ENCODE data around the gene UBAC2.

The UBAC2 gene

DNA sequence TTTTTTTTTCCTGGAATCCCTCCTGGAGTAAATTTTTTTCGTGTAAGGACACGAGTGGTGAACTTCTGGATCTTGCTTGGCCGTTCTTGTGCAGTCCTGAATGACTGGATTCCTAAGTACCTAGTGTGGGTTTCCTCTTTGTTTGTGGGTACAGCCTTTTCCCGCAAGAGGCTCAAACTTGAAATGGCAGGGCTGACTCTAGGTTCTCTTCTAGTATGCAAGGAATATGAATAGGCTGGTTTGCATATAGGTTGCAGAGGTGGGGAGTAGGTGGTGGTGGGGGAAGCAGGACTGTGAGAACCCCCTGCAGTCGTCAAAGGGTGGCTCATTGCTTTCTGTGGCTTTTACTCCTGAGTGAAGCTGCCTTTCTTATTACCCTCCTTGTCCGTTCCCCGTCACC is 13.6 kb downstream of the UBAC2 start:
- Mint-ChIP-seq H3K27ac (peak overlapping the region; percentile 96), H3K4me1 (peaks cover 44 to 71% of the 10 kb centered on the region in 2 donors), H3K36me3 (peaks cover 23 to 51% of the 10 kb centered on the region in 2 donors), H3K27me3 (no peaks in the 10 kb centered on the region), H3K9me3 (no peaks in the 10 kb centered on the region), H3K4me3 (peak overlapping the region; percentile 76 to 79)
- peak; percentile 67 for DNase-seq
- ATAC-seq (replicated peaks), result peak; percentile 96

DNA sequence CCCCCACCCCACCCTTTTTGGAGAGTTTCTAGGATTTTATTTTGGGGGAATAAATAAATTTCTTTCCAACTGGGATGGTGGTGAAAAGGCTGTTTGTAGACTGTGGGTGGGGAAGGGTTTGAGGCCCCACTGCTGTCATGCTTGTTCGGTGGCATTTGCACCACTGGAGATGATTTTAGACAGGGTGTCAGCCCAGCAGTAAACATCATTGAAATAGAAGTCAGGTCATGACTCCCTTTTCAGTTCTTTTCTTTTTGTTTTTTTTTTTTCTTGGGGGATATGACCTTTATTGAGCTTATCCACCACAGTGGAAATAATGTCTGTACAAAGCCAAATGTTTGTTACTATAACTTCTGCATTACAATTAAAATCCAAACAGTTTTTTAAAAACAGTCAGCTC is 14.1 kb downstream of the UBAC2 start:
- Mint-ChIP-seq H3K27ac (peak overlapping the region; percentile 96), H3K9me3 (no peaks in the 10 kb centered on the region), H3K27me3 (no peaks in the 10 kb centered on the region), H3K4me1 (peaks cover 44 to 71% of the 10 kb centered on the region in 2 donors), H3K4me3 (peak overlapping the region; percentile 76 to 79), H3K36me3 (peaks cover 20 to 47% of the 10 kb centered on the region in 2 donors)
- ATAC-seq (replicated peaks) (peak; percentile 72 to 74), DNase-seq (no peak)

DNA sequence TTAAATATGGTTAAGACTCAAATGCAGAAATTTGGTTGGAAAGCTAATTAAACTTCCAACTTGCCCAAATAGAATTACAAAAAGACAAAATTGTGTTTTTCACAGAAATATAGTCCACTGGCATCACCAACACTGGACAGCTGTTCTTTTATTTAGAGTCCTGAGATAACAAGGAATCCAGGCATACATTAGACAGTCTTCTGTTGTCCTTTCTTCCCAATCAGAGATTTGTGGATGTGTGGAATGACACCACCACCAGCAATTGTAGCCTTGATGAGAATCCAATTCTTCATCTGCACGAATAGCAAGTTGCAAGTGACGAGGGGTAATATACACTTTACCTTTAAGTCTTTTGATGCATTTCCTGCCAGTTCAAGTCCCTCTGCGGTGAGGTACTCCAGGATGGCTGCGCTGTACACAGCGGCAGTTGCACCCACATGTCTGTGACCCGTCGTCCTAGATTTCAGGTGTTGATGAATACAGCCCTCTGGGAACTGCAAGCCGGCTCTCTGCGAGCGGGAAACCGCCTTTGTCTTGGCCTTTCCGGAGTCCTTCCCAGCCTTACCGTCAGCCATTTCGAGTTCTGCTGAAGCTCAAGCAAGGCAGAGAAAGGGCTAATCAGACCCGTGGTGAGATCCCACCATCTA is 14.7 kb downstream of the UBAC2 start:
- no peak for DNase-seq
- Mint-ChIP-seq H3K9me3 (no peaks in the 10 kb centered on the region), H3K36me3 (peaks cover 20 to 45% of the 10 kb centered on the region in 2 donors), H3K4me3 (peak overlapping the region; percentile 76 to 79), H3K27me3 (no peaks in the 10 kb centered on the region), H3K27ac (peak overlapping the region; percentile 96), H3K4me1 (peaks cover 43 to 70% of the 10 kb centered on the region in 2 donors)
- ATAC-seq (replicated peaks), result no peak

DNA sequence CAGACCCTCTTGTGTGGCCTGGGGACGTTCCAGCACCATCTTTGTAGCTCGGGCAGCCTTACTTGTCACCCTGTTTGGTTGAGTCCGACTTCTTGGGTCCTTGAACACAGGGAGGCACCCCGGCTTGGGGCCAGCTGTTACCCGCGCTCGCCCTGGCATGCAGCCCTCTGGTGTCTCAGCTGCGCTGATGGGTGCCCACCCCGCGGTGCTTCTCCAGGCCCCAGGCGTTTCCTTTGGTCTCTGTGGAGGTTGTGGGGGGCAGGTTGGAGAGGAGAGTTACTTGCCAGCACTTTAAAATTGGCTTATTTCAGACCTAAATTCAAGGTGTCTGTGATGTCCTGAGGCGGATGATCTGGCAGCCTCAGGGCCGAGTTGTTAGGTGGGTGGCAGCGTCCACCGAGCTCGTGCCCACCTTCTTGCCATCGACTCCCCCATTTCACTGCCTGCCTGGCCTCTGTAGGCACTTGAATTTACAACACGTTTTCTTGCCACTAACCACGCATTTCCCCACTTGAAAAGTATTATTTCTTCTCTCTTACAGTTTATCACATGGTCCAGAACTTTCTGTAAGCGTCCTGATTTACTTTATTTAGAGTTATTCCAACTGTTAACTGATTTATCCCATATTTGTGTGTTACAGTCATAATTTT is 16.9 kb downstream of the UBAC2 start:
- ATAC-seq (replicated peaks), result no peak
- peaks cover 49 to 67% of the 10 kb centered on the region in 2 donors for H3K4me1 Mint-ChIP-seq
- DNase-seq, result no peak
- peak overlapping the region; percentile 76 for H3K27ac Mint-ChIP-seq
- peaks cover 25 to 33% of the 10 kb centered on the region in 2 donors for H3K36me3 Mint-ChIP-seq
- H3K9me3 Mint-ChIP-seq, result no peaks in the 10 kb centered on the region
- H3K4me3 Mint-ChIP-seq, result peak overlapping the region in 1 of 2 donors; percentile 17
- no peaks in the 10 kb centered on the region for H3K27me3 Mint-ChIP-seq

DNA sequence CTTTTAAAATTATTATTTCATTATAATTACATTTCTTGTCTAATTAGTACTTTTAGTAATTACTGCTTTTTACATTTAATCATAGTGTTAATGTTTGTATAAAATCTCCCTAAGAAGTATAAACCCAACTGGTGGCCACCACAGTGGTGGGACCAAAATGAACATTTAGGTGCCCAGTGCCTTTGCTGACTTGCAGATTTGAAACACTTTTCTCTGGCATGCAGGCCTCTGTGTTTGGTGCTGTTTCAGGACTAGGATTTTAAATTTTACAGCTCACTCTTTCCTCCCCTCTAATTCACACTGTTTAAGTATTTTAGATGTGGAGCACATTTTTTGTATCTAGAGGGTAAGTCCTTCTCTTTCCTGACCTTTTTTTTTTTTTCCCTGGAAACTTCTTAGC is 17.5 kb downstream of the UBAC2 start:
- Mint-ChIP-seq H3K36me3 (peaks cover 25 to 35% of the 10 kb centered on the region in 2 donors), H3K4me1 (peaks cover 50 to 69% of the 10 kb centered on the region in 2 donors), H3K9me3 (peaks cover 0 to 1% of the 10 kb centered on the region in 2 donors), H3K27ac (peak overlapping the region; percentile 59), H3K27me3 (no peaks in the 10 kb centered on the region), H3K4me3 (peak overlapping the region; percentile 45 to 61)
- DNase-seq (no peak), ATAC-seq (replicated peaks) (no peak)

DNA sequence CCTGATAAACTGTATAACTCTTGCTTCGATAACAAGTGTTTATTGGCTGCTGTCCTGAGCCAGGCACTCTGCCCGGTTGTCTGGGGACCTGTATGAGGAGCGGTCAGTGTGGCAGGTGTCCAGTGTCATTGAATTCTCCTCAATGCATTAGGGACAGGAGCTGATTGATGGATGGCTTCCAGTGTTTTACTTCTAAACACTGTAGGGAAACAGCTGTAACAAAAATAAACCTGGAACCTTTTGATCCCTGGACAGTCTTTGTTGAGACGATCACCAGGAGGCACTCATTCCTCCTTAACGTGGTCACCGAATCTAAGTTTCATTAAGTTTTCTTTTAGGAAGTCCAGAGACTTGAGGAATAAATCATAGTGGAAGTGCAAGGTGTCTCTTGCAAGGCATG is 17.9 kb downstream of the UBAC2 start:
- H3K4me3 Mint-ChIP-seq, result peak overlapping the region; percentile 45 to 61
- H3K27me3 Mint-ChIP-seq, result no peaks in the 10 kb centered on the region
- ATAC-seq (replicated peaks) (no peak), DNase-seq (no peak)
- H3K27ac Mint-ChIP-seq, result peak overlapping the region; percentile 59
- peaks cover 26 to 39% of the 10 kb centered on the region in 2 donors for H3K36me3 Mint-ChIP-seq
- H3K4me1 Mint-ChIP-seq, result peaks cover 53 to 73% of the 10 kb centered on the region in 2 donors
- peaks cover 0 to 4% of the 10 kb centered on the region in 2 donors for H3K9me3 Mint-ChIP-seq

DNA sequence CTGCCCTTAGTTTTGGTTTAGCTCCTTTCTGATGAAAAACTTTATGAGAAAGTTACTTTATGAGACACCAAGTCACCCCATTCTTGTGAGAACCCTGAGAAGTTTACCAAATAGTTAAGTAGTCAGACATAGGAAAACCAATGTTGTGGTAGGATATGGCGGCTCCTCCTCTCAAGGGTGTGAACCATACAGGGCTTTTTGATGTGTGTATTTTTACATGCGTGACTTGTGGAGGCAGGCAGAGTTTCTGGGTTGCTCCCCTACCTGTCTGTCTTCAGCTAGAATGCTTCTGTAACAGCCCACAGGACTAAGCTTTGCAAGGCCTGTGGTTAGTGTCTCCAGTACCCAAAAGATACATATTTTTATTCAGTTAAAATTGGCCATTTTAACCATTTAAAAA is 18.3 kb downstream of the UBAC2 start:
- ATAC-seq (replicated peaks), result no peak
- Mint-ChIP-seq H3K36me3 (peaks cover 25 to 41% of the 10 kb centered on the region in 2 donors), H3K4me3 (peak overlapping the region in 1 of 2 donors; percentile 26), H3K27me3 (no peaks in the 10 kb centered on the region), H3K27ac (peak overlapping the region; percentile 49), H3K9me3 (peaks cover 0 to 4% of the 10 kb centered on the region in 2 donors), H3K4me1 (peaks cover 56 to 76% of the 10 kb centered on the region in 2 donors)
- DNase-seq, result no peak

DNA sequence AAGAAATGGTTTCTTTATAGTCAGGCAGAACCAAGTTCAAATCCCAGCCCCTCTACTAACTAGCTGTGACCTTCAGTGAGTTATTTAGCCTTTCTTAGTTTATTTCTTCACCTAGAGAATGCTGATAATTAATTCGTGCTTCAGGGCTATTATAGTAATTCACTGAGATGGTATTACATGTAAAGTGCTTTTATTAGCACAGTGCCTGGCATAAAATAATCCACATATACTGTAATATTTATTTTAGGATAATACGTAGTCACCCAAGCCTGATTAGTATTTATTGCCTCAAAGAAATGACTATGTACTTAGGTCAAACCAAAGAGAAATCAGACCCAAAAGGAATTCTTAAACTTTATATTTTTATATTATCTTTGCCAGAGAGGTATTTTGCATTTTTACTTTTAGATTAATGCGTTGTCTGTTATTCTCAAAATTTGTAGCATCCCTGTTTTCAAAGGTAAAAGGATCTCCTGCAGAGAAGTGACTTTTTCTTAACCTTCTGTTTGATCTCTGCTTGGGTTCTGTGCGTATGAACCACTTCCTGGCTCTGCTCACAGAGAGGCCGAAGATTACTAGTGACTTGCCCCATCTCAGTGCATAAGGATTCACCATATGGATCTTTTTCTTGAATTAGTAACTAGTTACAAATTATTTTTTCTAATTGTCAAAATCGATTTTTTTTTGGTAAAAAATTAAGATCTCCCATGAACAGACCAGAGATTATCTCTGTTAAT is 19.7 kb downstream of the UBAC2 start:
- H3K27ac Mint-ChIP-seq, result no peak overlapping the region
- H3K27me3 Mint-ChIP-seq, result no peaks in the 10 kb centered on the region
- DNase-seq (no peak), ATAC-seq (replicated peaks) (peak; percentile 62 to 66)
- H3K4me1 Mint-ChIP-seq, result peaks cover 56 to 76% of the 10 kb centered on the region in 2 donors
- no peak overlapping the region for H3K4me3 Mint-ChIP-seq
- peaks cover 22 to 36% of the 10 kb centered on the region in 2 donors for H3K36me3 Mint-ChIP-seq
- peaks cover 0 to 4% of the 10 kb centered on the region in 2 donors for H3K9me3 Mint-ChIP-seq

DNA sequence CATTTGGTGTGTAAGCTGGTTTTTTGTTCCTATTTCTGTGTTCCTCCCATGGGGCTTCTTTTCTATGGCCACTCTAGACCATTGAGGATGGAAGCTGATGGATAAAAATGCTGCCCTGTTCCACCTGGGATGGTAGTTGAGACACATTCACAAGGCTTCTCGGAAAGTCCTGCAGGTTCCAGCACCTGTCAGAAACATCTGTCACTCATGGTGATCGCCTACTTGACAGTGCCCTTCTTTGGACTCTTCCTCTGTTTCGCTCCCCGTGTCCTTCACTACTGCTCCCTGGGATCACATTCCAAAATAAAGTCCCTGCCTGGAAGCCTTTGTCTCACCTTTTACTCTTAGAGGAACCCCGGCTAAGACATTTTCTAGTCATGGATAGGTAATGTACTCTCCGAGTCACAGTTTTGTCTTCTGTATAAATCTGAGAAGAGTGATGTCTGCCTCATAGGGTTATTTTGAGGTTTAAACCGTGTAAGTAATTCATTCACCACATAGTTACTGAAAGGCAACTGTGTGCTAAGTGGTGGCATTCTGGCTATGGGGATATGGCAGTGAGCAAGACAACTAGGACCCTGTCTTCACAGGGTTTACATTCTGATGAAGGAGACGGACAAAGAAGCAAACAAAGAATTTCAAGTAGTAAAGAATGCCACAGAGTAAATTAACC is 21.0 kb downstream of the UBAC2 start:
- Mint-ChIP-seq H3K27me3 (no peaks in the 10 kb centered on the region), H3K36me3 (peaks cover 26 to 49% of the 10 kb centered on the region in 2 donors), H3K27ac (no peak overlapping the region), H3K9me3 (peaks cover 0 to 4% of the 10 kb centered on the region in 2 donors), H3K4me3 (no peak overlapping the region), H3K4me1 (peaks cover 65 to 85% of the 10 kb centered on the region in 2 donors)
- DNase-seq, result no peak
- ATAC-seq (replicated peaks), result no peak

DNA sequence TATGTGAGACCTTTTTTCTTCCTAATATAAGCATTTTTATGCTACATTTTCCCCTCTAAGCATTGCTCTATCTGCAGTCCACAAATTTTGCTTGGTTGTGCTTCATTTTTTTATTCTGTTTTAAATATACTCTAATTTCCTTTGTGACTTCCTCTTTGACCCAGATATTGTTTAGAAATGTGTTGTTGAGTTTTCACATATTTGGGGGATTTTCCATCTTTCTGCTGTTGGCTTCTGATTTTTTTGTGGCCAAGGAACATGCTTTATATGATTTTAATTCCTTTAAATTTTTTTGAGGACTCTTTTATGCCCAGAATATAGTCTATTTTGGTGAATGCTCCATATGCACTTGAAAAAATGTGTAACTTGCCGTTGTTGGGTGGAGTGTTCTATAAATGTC is 22.9 kb downstream of the UBAC2 start:
- H3K4me3 Mint-ChIP-seq, result no peak overlapping the region
- no peak overlapping the region for H3K27ac Mint-ChIP-seq
- peaks cover 0 to 4% of the 10 kb centered on the region in 2 donors for H3K9me3 Mint-ChIP-seq
- H3K4me1 Mint-ChIP-seq, result peaks cover 59 to 83% of the 10 kb centered on the region in 2 donors
- DNase-seq (no peak), ATAC-seq (replicated peaks) (no peak)
- H3K36me3 Mint-ChIP-seq, result peaks cover 26 to 44% of the 10 kb centered on the region in 2 donors
- H3K27me3 Mint-ChIP-seq, result no peaks in the 10 kb centered on the region

DNA sequence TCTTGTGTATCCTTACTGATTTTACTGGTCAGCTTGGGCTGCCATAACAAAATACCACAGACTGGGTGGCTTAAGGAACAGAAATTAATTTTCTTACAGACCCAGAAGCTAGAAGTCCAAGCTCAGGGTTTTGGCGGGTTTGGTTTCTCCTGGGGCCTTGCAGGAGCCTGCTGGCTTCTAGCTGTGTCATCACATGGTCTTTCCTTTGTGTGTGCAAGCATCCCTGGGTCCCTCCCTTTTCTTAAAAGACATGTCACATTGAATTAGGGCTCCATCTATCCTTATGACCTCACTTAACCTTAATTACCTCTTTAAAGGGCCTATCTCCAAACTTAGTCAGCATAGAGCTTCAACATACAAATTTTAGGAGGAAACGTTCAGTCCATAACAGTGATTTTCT is 23.4 kb downstream of the UBAC2 start:
- H3K27ac Mint-ChIP-seq, result no peak overlapping the region
- peaks cover 26 to 43% of the 10 kb centered on the region in 2 donors for H3K36me3 Mint-ChIP-seq
- ATAC-seq (replicated peaks), result no peak
- H3K4me3 Mint-ChIP-seq, result no peak overlapping the region
- H3K9me3 Mint-ChIP-seq, result peaks cover 0 to 4% of the 10 kb centered on the region in 2 donors
- no peaks in the 10 kb centered on the region for H3K27me3 Mint-ChIP-seq
- peaks cover 57 to 83% of the 10 kb centered on the region in 2 donors for H3K4me1 Mint-ChIP-seq
- DNase-seq, result no peak

DNA sequence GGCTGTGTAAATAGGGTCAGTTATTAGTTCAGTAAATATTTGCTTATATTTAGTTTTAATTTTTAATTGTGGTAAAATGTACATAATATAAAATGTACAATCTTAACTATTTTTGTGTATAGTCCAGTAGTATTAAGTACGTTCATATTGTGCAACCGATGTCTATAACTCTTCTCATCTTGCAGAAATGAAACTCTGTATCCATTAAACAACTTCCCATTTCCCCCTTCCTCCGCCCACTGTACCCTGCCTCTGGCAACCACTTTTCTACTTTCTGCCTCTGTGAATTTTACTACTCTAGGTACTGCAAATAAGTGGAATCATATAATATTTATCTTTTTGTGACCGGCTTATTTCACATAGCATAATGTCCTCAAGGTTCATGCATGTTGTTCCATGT is 24.4 kb downstream of the UBAC2 start:
- no peaks in the 10 kb centered on the region for H3K27me3 Mint-ChIP-seq
- DNase-seq (no peak), ATAC-seq (replicated peaks) (no peak)
- peaks cover 0 to 4% of the 10 kb centered on the region in 2 donors for H3K9me3 Mint-ChIP-seq
- H3K4me3 Mint-ChIP-seq, result no peak overlapping the region
- H3K27ac Mint-ChIP-seq, result no peak overlapping the region
- peaks cover 24 to 41% of the 10 kb centered on the region in 2 donors for H3K36me3 Mint-ChIP-seq
- H3K4me1 Mint-ChIP-seq, result peaks cover 62 to 86% of the 10 kb centered on the region in 2 donors

DNA sequence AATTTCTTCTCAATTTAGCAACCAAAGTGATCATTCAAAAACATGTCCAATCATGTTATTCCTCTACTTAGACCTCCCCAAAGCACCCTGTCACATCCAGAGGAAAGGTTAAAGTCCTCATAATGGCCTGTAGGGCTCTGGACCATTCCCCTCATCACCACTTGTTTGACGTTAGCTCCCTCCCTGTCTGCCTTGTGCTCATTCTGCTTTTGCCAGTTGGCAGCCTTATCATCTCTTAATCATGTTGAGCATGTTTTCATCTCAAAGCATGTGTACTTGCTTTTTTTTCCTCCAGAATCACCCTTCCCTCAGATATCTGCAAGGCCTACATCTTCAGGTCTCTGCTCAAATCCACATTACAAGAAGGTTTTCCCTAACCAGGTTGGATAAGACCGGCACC is 25.9 kb downstream of the UBAC2 start:
- Mint-ChIP-seq H3K9me3 (peaks cover 0 to 4% of the 10 kb centered on the region in 2 donors), H3K27ac (no peak overlapping the region), H3K27me3 (no peaks in the 10 kb centered on the region), H3K36me3 (peaks cover 23 to 42% of the 10 kb centered on the region in 2 donors), H3K4me1 (peaks cover 58 to 90% of the 10 kb centered on the region in 2 donors), H3K4me3 (no peak overlapping the region)
- DNase-seq (no peak), ATAC-seq (replicated peaks) (no peak)

Data from stimulated activated naive B cell treated with anti-CD40 and anti-IgM and Interleukin-4, amounts not matched to agents 10 μg/mL and 1 μg/mL and 100 μg/mL, for 72 hours (primary cell).